Thoracic aorta (tissue), 2 donors: Measurements from ENCODE around the gene AAGAB. TPM values are rescaled to one million over a fixed set of nuclear protein-coding genes. Genes with fewer than 3 reads are reported as not detected.

ENCODE experiments used
- ATAC-seq: fragments of 150-250 bp; one replicate; pipeline ENCODE4 v1.8.0; 2017; ENCODE audit warnings: low read depth; ENCODE audit not compliant: insufficient number of reproducible peaks, low FRiP score
- DNase-seq: peaks from one replicate; pipeline ENCODE4 v3.0.0-alpha.2; 2020; ENCODE audit warnings: low spot score
- H3K27ac ChIP-seq, 2 donors: fragments of 200-600 bp; sonication (generic); 1 replicate in 1 of 2; 2 replicates in 1 of 2; pipeline ENCODE4 v1.5.1; 2016; ENCODE audit warnings: mild to moderate bottlenecking in 2 of 2, moderate library complexity in 2 of 2
- H3K27me3 ChIP-seq: fragments of 200-600 bp; sonication (generic); replicated peaks from 2 replicates; pipeline ENCODE4 v1.6.0; 2016; ENCODE audit warnings: mild to moderate bottlenecking; ENCODE audit not compliant: insufficient read depth
- H3K36me3 ChIP-seq: fragments of 200-600 bp; sonication (generic); one replicate; pipeline ENCODE4 v1.5.1; 2016
- H3K4me1 ChIP-seq, 2 donors: fragments of 200-600 bp; sonication (generic); 1 replicate in 1 of 2; 2 replicates in 1 of 2; pipeline versions ENCODE4 v1.5.1 to v1.6.0; 2016; ENCODE audit warnings: low read depth in 2 of 2, mild to moderate bottlenecking in 1 of 2; ENCODE audit not compliant: control insufficient read depth in 1 of 2
- H3K4me3 ChIP-seq: fragments of 200-600 bp; sonication (generic); 2 replicates; pipeline ENCODE4 v1.5.1; 2016; ENCODE audit warnings: mild to moderate bottlenecking
- H3K9me3 ChIP-seq: fragments of 200-600 bp; sonication (generic); 2 replicates; pipeline ENCODE4 v1.5.1; 2016
- total RNA-seq, 2 donors: library from RNA; depleted of rRNA; stranded (reverse); fragments of >200 nt; gene quantifications; one replicate each; pipeline versions ENCODE4 v1.1.0 to v1.2.3, GENCODE V29; 2016
- TF ChIP-seq, protein P1 (sequence below): fragments of 200-600 bp; sonication (generic); IDR thresholded peaks from one replicate; pipeline ENCODE4 v1.5.1; 2019; ENCODE audit warnings: antibody characterized with exemption

Gene AAGAB
- total RNA-seq, 2 donors from 2014 or later, result 26.0 to 26.7 TPM

DNA sequence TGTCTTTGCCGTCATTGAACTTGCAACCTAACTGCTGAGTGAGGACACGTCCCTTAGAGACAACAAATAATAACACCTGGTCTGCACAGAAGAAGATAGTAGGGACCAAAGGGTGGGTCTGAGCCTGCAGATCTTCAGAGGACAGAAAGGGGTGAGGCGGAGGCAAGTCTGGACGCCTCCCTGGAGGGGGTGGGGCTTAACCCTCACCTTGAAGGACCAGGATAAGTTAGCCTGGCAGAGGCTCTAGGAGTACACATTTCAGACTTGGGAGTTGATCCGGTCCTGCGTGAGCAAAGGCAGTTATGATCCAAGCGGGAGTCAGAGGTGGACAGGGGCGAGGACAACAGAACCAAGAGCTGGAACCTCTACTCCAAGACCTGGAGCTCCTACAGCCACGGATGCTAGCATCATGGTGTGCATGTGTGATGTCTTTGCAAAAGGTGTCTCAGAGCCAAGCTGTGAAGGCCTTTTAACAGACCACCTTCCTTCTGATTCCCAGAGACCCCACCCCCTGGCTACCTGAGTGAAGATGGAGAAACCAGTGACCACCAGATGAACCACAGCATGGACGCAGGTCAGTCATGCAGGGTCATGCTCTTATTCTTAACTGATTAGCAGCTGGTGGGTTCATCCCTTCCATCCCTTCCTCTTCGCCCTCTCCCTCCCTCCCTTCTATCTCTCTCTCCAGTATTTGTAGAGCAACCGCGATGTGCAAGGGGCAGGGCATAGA, 88.0 kb downstream of the AAGAB start:
- DNase-seq (no peak), ATAC-seq (no peak)
- H3K4me1 ChIP-seq, result peaks cover 33 to 55% of the 10 kb centered on the region in 2 donors
- no peaks in the 10 kb centered on the region for H3K9me3 ChIP-seq
- peaks cover 18% of the 10 kb centered on the region for H3K36me3 ChIP-seq
- H3K4me3 ChIP-seq, result no peak overlapping the region
- H3K27me3 ChIP-seq, result no peaks in the 10 kb centered on the region
- H3K27ac ChIP-seq, result peak overlapping the region; percentile 59 to 89
- TF ChIP-seq, protein P1, sequence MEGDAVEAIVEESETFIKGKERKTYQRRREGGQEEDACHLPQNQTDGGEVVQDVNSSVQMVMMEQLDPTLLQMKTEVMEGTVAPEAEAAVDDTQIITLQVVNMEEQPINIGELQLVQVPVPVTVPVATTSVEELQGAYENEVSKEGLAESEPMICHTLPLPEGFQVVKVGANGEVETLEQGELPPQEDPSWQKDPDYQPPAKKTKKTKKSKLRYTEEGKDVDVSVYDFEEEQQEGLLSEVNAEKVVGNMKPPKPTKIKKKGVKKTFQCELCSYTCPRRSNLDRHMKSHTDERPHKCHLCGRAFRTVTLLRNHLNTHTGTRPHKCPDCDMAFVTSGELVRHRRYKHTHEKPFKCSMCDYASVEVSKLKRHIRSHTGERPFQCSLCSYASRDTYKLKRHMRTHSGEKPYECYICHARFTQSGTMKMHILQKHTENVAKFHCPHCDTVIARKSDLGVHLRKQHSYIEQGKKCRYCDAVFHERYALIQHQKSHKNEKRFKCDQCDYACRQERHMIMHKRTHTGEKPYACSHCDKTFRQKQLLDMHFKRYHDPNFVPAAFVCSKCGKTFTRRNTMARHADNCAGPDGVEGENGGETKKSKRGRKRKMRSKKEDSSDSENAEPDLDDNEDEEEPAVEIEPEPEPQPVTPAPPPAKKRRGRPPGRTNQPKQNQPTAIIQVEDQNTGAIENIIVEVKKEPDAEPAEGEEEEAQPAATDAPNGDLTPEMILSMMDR, result no peak

GRCh38 chr15:67165254-67166253, 88.9 kb downstream of the AAGAB start:
- peak; percentile 62 for DNase-seq
- TF ChIP-seq, protein P1, result no peak

DNA sequence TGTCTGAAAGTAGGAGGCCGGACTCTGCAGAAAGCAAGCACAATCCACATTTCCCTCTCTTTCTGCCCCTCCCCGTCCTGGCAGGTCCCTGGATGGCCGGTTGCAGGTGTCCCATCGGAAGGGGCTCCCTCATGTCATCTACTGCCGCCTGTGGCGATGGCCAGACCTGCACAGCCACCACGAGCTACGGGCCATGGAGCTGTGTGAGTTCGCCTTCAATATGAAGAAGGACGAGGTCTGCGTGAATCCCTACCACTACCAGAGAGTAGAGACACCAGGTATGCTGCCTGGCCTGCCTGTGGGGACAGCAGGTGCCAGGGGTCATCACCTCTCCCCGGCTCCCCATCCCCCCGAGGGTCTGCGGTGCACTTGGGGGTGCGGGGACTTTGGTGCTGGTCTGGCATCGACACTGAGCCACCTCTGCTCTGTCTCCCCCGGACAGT, 89.6 kb downstream of the AAGAB start:
- Histone ChIP-seq H3K4me1 (peaks cover 33 to 55% of the 10 kb centered on the region in 2 donors), H3K27ac (peak overlapping the region; percentile 59 to 89), H3K4me3 (peak overlapping the region; percentile 41), H3K36me3 (peaks cover 6% of the 10 kb centered on the region), H3K9me3 (no peaks in the 10 kb centered on the region), H3K27me3 (no peaks in the 10 kb centered on the region)
- no peak for ATAC-seq
- no peak for DNase-seq
- TF ChIP-seq, protein P1, result peak; percentile 42

More at GRCh38 chr15:67165254-67166253, 88.9 kb downstream of the AAGAB start:
- H3K27me3 ChIP-seq, result no peaks in the 10 kb centered on the region
- no peaks in the 10 kb centered on the region for H3K9me3 ChIP-seq
- H3K36me3 ChIP-seq, result peaks cover 11% of the 10 kb centered on the region
- peak; percentile 68 for ATAC-seq
- peak overlapping the region; percentile 41 for H3K4me3 ChIP-seq
- H3K27ac ChIP-seq, result peak overlapping the region; percentile 59 to 89
- peaks cover 33 to 55% of the 10 kb centered on the region in 2 donors for H3K4me1 ChIP-seq

- DNase-seq (no peak), ATAC-seq (no peak)
- Histone ChIP-seq H3K9me3 (no peaks in the 10 kb centered on the region), H3K27me3 (no peaks in the 10 kb centered on the region), H3K27ac (peak overlapping the region; percentile 59 to 89), H3K36me3 (peaks cover 6% of the 10 kb centered on the region), H3K4me1 (peaks cover 33 to 55% of the 10 kb centered on the region in 2 donors), H3K4me3 (no peak overlapping the region)
- TF ChIP-seq, protein P1, result no peak
Measured at GRCh38 chr15:67164401-67164791, 90.1 kb downstream of the AAGAB start.

GRCh38 chr15:67163180-67163579, 91.3 kb downstream of the AAGAB start:
- Histone ChIP-seq H3K27ac (no peak overlapping the region), H3K4me3 (no peak overlapping the region), H3K4me1 (peaks cover 36 to 55% of the 10 kb centered on the region in 2 donors), H3K27me3 (no peaks in the 10 kb centered on the region), H3K36me3 (peaks cover 6% of the 10 kb centered on the region), H3K9me3 (no peaks in the 10 kb centered on the region)
- TF ChIP-seq, protein P1, result no peak
- ATAC-seq, result no peak
- DNase-seq, result no peak
